Fibroblast of skin of left quadriceps (primary cell): ENCODE results near the gene ANKRD62.
"Not testable (repeated sequence)": the region's sequence is repeated elsewhere in the genome, so short reads cannot be mapped to it uniquely, and the experiment has no call there.

Experiments used
- DNase-seq, 2 experiments: peaks; one replicate each; pipeline ENCODE4 v3.0.0-alpha.2; 2013; ENCODE audit warnings: low read depth in 2 of 2

Gene ANKRD62

DNA sequence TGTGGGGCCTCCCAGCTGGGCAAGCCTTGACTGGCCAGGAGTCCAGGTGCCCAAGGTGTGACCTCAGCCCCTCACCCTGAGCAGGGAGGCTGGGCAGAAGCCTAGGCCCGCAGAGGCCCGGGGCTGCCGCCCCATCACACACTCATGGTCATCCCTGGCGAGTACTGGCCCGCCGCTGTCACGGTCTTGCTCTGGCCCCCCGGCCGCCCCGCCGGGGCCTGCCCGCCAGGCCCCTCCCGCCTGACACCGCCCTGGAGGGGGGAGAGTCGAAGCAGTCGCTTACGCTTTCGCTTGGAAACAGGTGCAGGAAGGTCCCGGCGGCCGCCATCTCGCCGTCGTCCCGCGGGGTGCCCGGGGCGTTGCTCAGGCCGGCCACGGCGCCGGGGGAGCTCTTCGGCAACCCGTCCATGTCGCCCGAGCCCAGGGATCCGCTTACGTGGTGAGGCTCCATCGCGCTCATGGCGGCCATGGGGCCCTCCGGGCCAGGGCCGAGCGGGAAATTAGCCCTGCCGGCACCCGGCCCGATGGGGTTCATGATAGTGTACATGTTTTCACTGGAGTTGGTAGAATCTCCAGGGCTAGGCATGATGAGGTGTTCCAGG is 26.6 kb upstream of the ANKRD62 start:
- DNase-seq, result no peak

DNA sequence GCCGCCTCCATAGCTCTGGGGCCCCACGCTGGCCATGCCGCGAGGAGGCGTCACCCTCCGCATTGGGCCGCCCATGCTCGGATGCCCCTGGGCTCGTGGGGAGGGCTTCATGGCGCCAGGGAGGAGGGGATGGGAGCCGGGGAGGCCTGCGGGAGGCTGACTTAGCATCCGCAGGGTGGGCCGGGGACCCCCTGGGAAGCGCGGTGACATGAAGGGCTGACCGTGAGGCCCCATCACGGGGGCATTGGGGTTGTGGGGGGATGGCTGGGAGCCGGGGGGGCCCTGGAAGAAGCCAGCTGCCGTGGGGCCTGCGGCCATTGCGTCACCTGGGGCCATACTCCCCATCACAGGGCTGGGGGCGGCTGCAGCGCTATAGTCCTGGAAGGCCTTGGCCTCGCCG is 26.0 kb upstream of the ANKRD62 start:
- DNase-seq, result no peak

DNA sequence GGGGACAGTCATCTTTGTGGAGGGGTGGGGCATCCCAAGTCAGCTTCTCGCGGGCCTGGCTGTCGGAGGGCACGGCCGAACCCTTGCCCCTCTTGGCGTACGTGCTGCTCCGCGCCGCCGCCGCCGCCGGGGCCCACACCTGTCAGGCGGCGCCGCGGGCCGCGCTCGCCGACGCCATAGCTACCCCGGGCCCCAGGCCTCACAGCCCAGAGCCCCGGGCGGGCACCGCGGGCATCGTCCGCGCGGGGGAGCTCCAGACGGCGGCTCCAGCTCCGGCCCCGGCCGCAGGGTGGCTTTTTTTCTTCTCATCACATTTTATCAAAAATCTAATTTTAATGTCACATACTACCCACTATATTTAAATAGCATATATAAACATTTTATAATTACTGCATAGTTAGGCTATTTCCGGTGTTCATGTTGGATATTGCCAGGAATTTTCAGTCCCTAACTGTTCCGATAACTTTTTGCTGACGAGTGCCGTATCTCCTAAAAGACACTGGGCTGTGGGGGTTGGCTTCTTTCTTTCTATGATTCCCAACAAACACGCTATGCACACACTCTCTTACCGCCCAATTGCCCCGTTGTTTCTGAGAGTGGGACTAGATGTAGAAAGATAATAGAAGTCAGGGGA is 25.2 kb upstream of the ANKRD62 start:
- not testable (repeated sequence) for DNase-seq

DNA sequence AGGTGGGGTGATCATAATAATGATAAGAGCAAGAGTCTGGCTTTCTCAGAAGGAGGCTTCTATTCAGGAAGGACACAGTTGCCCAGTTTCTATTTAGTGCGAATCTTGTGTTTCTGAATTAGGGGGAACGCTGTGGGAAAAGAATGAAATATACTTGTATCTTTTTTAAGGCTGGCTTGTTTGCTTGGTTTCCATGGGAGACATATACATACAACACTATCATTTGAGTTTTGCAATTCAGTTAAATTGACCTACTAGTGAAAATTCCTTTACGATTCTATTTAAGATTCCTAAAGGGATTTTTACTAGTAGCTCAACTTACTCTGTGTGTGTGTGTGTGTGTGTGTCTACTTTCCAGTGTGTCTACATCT is 24.7 kb upstream of the ANKRD62 start:
- DNase-seq, result no peak

DNA sequence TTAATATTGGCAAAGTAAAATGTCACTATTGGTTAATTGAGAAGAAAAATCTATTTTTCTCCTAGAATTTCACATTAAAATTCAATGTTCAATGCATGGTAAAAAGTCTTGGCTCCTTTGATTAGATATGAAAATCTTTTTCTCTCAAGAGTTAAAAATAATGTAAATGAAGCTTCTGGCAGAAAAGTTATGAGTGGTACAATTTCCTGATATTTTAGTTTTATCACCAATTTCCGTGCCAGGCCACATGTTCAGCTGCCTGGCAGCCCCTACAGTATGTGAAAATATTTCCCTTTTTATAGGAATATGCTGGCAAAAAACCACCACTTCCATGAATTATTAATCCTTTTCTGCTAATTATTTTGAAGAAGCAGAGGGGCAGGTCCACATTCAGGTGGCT is 22.6 kb upstream of the ANKRD62 start:
- DNase-seq, result not testable (repeated sequence)

DNA sequence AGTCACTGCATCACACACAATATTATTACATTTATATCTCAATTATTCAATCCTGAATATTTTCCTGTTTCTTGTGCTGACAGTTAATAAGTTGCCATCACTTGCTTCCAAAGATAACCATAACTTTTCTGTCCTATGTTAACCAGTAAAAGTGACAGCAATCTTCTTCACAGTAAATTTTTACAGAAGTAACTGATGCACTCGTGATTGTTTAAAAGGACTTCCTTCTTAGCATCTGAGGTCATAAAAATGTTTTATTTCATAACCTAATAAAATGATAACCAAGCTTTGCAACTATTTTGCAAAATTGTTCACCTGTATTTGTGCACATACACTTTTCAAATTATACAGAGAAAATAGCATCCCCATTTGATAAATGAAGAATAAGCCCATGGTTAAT is 20.6 kb upstream of the ANKRD62 start:
- DNase-seq, result no peak

DNA sequence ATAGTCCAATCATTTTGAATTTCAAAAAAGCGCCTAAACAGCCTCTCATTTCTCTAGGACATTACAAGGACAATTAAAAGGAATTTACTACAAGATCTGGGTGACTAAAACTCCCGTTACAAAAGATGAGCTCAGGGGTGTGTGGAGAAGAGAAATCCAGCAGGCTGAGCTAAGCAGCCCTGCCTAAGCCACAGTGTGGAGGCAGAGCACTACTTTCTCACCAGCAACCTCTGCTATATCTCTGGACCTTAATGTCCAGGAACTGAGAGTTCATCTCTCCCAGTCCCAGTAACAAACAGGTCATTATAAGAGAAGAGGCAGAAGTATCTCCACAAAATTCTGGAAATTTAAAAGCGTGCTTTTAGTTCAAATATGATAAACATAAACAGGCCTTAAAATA is 18.9 kb upstream of the ANKRD62 start:
- no peak for DNase-seq

DNA sequence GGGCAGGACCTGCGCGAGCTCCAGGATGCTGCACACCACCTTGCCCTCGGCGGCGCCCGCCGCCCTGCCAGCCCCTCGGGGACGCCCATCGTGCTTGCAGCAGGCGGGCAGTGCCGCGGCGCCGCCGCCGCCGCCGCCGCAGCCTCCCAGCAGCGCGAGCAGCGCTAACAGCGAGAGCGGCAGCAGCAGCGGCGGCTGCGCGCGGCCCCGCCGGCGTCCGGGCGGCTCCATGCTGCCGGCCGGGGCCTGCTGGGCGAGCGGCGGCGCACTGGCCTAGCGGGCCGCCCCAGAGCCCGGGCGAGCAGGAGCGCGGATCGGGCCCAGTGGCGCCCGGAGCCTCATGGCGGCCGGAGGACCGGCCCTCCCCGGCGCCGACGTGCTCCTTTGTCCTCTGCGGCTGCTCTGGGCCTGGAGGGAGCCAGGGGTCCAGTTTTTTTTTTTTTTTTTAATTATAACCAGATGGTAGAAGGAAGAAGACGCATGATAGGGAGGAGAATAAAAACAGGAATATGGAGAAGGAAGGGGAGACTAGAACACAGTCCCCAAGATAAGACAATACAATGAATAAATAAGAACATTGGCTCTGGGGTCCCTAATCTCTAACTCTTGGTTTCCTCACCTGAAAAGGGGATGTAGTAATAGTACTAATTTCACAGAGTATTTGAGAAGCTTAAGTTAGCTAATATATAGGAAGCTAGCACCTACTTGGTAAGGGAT is 17.1 kb upstream of the ANKRD62 start:
- DNase-seq, result no peak

DNA sequence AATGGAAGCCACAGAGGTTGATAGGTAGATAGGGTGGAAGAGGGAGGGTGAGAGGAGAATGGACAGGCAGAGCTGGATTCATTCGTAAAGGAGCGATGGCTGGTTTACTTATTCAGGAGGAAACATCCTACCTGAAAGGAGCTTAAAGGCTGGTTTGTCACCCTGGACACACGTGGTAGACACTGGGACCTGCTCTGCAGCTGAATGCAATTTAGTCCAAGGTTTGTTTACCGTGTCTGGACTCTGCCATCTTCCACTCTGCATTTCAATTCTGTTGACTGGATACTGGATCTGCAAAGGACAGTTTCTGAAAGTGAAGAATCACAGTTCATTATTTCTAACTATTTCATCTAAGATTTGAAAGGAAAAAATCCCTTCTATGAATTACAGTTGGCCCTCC is 15.6 kb upstream of the ANKRD62 start:
- not testable (repeated sequence) for DNase-seq

DNA sequence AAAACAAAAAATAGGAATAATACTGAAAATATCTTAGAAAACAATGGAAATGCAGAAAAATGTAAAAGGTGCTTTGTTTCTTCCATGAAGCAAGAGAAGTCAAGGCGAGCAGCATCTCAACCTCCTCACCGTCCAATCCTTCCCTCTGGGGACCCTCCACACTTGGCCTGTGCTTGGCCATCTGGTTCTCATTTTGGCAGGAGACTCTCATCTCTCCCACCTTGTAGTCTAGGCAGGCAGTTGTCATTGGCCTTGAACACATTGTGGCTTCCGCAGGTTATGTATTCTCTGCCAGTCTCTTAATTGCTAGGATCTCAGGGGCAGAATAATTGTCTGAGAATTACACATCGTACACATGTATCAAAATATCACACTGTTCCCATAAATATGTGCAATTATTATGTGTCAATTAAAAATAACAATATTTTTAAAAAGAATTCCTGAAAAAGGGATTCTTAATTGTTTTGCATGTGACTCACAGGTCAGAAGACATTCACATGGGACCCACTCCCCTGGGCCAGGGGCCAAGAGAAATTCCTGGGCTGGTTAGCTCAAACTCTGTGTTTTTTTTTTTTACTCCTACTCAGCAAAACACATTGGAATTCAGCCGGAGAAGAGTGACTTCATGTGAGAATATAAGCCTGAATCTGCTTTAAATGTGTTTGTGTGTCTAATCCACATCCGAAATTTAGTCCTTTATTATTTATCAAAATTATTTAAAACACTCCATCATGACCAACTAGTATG is 14.0 kb upstream of the ANKRD62 start:
- DNase-seq, result peak; percentile 74

DNA sequence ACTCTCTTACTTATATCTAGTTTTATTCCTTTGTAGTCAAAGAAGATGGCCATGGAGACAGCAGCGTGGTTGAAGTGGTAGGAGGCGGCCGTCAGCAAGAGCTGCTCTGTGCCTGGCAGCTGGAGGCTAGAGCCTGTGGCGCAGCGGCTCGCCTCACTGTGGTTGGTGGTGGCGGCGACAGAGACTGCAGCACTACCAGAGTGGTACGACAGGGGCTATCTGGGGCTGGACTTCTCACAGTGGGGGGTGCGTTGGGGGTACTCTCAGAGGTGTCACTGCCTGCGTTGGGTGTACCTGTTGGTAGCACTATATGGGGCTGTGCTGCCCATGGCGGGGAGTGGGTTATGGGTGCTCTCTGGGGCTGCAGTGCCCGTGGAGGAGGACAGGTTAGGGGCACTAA is 8.5 kb upstream of the ANKRD62 start:
- DNase-seq, result no peak

DNA sequence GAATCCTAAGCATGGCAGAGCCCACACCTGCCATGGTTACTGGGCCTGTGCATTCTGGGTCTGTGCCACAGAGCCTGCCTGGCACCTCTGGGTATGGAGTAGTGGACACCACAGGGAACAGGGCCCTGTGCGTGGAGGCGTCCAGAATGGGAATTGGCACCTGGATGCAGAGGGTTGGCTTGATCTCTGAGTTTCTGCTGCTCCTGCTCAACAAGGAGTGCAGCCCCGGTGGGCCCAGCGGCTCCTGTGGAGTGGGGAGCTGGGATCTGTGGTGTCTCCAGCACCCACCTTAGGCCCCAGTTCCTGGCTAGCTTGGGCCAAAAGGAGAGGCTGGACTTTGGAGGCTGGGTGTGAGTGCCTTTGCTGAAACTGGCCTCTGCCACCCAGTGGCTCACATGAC is 7.9 kb upstream of the ANKRD62 start:
- no peak for DNase-seq

DNA sequence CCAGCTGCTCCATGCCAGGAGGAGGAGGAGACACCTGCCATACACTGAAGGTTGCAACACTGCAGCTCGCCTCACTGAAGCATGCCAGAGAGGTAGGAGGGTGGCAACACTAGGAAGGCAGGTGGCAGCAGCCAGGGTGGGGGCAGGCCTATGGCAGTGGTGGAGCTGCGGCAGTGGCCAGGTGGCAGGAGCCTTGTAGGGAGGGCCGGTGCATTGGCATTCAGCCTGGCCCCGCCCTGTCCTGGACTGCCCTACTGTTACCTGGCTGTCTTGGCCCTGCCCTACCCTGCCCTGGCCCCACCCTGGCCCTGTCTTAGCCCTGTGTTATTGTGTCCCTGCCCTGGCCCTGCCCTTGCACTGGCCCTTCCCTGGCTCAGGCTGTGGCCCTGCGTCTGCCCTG is 7.4 kb upstream of the ANKRD62 start:
- DNase-seq, result no peak

DNA sequence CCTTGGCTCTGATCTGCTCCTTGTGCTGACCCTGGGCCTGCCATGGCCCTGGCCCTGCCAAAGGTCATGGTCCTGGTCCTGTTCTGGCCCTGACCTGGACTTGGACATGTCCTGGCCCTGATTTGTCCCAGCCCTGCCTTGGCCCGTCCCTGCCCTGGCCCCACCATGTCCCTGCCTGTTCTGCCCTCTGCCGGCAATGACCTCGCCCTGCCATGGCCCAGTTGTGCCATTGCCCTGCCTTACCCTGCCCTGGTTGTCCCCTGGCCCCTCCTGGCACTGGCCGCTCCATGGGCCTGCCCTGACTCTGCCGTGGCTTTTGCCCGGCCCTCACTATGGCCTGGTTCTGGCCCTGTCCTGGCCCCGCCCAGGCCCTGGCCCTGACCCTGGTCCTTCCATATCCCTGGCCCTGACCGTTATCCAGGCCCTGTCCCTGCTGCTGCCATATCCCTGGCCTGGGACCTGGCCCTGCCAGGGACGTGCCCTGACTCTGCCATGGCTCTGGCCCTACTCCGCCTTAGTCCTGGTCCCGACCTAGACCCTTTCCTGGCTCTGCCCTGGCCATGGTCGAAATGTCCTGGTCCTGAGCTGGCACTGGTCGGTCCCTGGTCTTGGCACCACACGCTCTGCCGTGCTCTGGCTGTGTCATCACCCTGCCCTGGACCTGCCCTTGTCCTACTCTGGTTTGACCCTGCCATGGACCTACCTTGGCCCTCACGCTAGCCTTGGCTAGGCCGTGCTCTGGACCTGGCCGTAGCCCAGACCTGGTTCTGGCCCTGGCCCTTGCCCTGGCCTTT is 6.8 kb upstream of the ANKRD62 start:
- DNase-seq, result no peak

DNA sequence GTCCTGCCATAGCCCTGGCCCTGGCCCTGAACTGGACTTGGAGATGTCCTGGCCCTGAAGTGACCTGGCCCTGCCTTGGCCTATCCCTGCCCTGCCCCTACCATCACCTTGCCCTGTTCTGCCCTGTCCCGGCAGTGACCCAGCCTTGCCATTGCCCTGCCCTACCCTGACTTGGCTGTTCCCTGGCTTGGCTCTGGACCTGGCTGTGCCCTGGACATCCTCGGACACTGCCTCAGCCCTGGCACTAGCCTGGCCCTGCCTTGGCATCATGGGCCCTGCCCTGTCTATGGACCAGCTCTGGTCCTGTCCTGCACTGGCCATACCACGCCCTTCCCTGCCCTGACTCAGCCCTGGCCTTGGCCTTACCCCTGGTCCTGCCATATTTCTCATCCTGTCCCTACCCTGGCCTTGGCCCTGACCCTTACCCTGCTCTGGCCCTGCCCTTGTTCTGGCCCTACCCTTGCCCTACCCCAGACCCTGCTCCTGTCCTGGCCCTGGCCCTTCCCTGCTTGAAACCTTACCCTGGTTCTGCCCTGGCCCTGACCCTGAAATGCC is 6.1 kb upstream of the ANKRD62 start:
- no peak for DNase-seq

DNA sequence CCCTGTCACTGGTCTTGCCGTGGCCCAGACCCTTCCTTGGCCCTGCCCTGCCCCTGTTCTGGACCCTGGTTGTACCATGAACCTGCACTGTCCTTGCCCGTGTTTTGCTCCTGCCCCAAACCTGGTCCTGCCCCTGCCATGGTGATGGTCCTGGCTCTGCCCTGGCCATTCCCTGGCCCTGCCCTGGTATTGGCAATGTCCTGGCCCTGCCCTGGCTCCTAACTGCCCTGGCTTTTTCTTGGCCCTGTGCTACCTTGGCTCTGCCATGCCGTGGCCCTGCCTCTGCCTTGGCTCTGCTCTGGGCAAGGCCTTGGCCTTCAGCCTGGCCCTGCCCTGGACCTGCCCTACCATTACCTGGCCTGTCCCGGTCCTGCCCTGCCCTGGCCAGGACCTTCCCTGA is 5.5 kb upstream of the ANKRD62 start:
- DNase-seq, result no peak

DNA sequence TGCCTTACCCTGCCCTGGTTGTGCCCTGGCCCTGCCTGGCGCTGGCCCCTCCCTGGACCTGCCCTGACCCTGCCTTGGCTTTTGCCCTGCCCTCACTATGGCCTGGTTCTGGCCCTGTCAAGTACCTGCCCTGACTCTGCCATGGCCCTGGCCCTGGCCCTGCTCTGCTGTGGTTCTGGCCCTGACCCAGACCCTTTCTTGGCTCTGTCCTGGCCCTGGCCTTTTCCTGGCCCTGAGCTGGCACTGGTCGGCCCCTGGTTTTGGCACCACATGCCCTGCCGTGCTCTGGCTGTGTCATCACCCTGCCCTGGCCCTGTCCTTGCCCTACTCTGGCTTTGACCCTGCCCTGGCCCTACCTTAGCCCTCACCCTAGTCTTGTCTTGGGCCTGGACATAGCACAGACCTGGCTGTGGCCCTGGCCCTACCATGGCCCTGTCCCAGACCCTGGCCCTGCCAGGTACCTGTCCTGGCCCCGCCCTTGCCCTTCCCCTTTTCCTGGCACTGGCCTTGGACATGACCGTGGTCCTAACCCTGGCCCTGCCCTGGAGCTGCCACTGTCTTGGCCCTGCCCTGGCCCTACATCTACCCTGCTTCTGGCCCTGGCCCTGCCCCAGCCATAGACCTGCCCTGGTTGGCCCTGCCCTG is 4.8 kb upstream of the ANKRD62 start:
- DNase-seq, result no peak

DNA sequence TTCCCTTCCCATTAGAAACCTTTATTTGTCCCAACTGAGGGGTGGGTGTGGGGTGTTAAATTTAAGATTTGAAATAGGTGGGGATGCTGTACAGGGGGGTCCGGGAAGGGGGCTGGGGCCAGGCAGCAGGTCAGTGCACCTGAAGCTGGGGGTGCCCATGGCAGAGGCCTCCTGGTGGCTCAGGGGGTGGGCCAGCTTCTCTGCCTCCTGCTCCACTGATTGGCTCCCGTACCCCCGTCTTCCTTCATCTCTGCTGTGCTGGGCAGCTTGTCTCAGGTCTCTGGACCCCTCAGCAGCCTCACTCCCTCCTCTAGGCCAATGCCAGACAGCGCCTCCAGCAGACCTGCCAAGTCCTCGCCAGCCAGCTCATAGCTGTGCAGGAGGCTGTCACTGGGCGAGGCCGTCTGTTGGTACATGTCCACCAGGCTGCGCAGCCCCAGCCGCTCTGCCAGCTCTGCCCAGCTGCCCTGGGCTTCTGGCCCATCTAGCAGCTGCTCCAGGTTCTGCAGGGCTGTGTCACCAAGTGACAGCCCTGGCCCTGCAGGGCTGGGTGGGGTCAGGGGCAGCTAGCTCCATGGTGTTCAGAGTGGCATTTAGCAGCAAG is 2.0 kb upstream of the ANKRD62 start:
- DNase-seq, result no peak

DNA sequence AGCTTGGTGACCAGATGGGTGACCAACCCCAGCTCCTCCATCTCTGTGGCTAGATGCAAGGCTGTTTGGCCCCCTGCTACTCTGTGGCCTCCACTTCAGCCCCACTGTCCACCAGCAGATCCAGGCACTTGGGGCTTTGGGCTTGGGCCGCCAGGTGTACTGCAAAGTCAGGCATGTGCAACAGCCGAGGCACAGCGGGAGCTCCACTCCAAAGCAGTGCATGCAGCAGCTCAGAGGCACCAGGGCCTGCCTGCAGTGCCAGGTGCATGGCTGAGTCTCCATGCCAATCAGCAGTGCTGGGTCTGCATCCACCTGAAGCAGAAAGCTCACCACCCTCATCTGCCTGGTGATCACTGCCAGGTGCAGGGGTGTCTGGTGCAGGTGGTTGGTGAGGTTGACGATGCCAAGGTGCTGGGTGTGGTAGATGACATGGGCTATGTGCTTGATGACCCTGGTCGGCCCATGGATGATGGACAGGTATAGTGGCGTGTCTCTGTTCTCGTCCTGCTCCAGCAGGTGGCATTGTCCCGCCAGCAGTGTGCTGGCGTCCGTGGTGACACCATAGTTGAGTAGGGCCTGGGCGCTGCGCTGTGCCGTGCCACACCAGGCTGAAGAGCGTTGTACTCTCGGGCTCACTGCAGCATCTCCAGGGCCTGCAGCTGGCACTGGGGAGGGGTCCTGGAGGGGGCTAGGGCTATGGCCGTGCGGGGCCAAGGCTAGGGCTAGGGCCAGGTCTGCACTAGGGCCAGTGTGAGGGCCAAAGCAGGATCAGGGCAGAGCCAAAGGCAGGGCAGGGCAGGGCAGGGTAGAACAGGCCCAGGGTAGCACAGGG is 1.0 kb upstream of the ANKRD62 start:
- DNase-seq, result no peak

DNA sequence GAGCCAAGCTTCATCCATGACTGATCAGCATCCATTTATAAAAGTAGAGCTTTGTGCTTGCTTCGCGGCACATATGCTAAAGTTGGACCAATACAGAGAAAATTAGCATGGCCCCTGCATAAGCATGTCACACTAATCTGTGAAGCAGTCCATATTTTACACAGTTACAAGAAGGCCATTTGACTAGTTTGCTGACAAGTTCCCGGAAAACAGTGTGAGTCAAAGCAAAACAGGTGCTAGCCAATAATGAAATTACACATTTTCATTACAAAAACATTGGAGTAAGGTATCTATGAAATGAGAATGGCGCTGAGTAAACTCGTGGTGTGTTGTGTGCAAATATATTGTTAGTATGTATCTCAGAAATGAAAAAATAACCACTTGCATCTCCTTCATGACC is 4.7 kb downstream of the ANKRD62 start:
- DNase-seq, result no peak
